Measurements from ENCODE around the gene LY6G6F. TPM values are rescaled to one million over a fixed set of nuclear protein-coding genes. Genes with fewer than 3 reads are reported as not detected.

LY6G6F gene
- total and polyA plus RNA-seq, 2 donors (not counting 3 experiments of a cell fraction or from before 2014, with no cell fraction given): not detected

- no peak overlapping the region for H3K4me3 ChIP-seq (replicated peaks in 1 of 3; ENCODE audit: insufficient read depth in 1 of 3, low read depth in 1 of 3, low read length in 3 of 3)
- BruUV-seq (replicated peaks): no TSS peak
- no peaks in the 10 kb centered on the region for H3K9me1 ChIP-seq (replicated peaks; ENCODE audit: control insufficient read depth, extremely low read depth, insufficient read depth, low read length)
- DNase-seq (ENCODE audit: low read depth, low spot score) (no peak), FAIRE-seq (no peak)
- peaks cover 5 to 16% of the 10 kb centered on the region in 2 experiments for H3K36me3 ChIP-seq (ENCODE audit: control insufficient read depth in 2 of 2, extremely low read depth in 1 of 2, insufficient read depth in 2 of 2, low read length in 2 of 2)
- peaks cover 5% of the 10 kb centered on the region for H3K4me1 ChIP-seq (ENCODE audit: control insufficient read depth, extremely low read depth, insufficient read depth, low read length)
- H4K20me1 ChIP-seq (replicated peaks; ENCODE audit: control insufficient read depth, extremely low read depth, insufficient read depth, low read length): no peaks in the 10 kb centered on the region
- ChIA-PET CTCF (no interaction called here), POLR2A (no interaction called here)
- intact Hi-C loops (cut with micrococcal nuclease) (no loop called here), dilution Hi-C loops (cut with MboI; ENCODE audit: extremely low pct_ligation_motif_present, low sequenced_read_pairs) (no loop called here)
- H3K4me2 ChIP-seq (ENCODE audit: insufficient read depth, low read length): no peak overlapping the region
- H3K27ac ChIP-seq (ENCODE audit: insufficient read depth, low read depth, low read length): no peak overlapping the region
- H3K27me3 ChIP-seq (ENCODE audit: control insufficient read depth in 2 of 2, insufficient read depth in 2 of 2, low read length in 2 of 2): no peaks in the 10 kb centered on the region
- no peak overlapping the region for H3K9ac ChIP-seq (replicated peaks; ENCODE audit: extremely low read depth, insufficient read depth, low read length)
- no peak for TF ChIP-seq MAX (IDR thresholded peaks at IDR 0.05; ENCODE audit: insufficient read depth, insufficient read length)
- TF ChIP-seq FOS (IDR thresholded peaks at IDR 0.05; ENCODE audit: borderline replicate concordance, insufficient read depth, low read length): no peak
- no peak for TF ChIP-seq POLR2AphosphoS5 (IDR thresholded peaks at IDR 0.05; ENCODE audit: insufficient read depth, low read depth, low read length)
- no peak for TF ChIP-seq JUN (IDR thresholded peaks at IDR 0.05; ENCODE audit: borderline replicate concordance, insufficient read depth, insufficient read length, low read depth)
- no peak for TF ChIP-seq MYC (IDR thresholded peaks at IDR 0.05; ENCODE audit: low read depth, low read length)
- no peak for TF ChIP-seq POLR2A (IDR thresholded peaks at IDR 0.05; ENCODE audit: low read depth, low read length)
- TF ChIP-seq CTCF (IDR thresholded peaks at IDR 0.05; ENCODE audit: extremely low read depth in 1 of 2, insufficient read depth in 1 of 2, low read depth in 1 of 2, low read length in 2 of 2): no peak
- H2AFZ ChIP-seq (ENCODE audit: low read depth, low read length): no peak overlapping the region
- H3K9me3 ChIP-seq (replicated peaks; ENCODE audit: control insufficient read depth, insufficient read depth, low read length): no peaks in the 10 kb centered on the region
- H3K79me2 ChIP-seq (ENCODE audit: control insufficient read depth, insufficient read depth, low read length): no peaks in the 10 kb centered on the region
These were observed 30.3 kb upstream of the LY6G6F start for GRCh38 chr6:31676322-31676903.

Data from endothelial cell of umbilical vein (primary cell).